T1000 (cell line): ENCODE results near the gene C19orf53.

Source experiments
- DNase-seq: peaks from one replicate; lab custom pipeline; 2025; ENCODE audit warnings: mixed read lengths; lab: John Stamatoyannopoulos, UW

C19orf53 gene

GRCh38 chr19:13826652-13827235, 52.5 kb downstream of the C19orf53 start:
- DNase-seq: no peak

GRCh38 chr19:13827656-13828055, 53.4 kb downstream of the C19orf53 start:
- DNase-seq: no peak
